HG03064 (cell line): ENCODE results near the gene TEK.
"Not testable (repeated sequence)": the region's sequence is repeated elsewhere in the genome, so short reads cannot be mapped to it uniquely, and the experiment has no call there.

ENCODE experiments used
- ATAC-seq: cut with Tn5 transposase; IDR thresholded peaks from one replicate; pipeline ENCODE4 v1.9.1; 2021; ENCODE audit warnings: low read depth; ENCODE audit not compliant: unreplicated experiment

TEK gene

DNA sequence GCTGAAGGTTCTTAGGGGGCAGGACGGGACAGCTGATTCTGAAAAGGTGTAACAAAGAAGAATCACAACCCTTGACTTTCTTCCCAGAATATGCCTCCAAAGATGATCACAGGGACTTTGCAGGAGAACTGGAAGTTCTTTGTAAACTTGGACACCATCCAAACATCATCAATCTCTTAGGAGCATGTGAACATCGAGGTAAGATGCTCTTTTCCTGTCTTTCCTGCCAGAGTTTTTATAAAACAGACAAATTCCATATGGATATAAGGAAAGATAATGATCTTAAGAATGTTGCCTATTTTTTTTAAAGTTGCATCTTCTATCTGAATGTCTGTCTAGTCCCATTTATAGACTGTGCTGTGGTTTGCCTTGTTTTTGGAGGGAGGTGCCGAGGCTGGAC, 100.0 kb downstream of the TEK start:
- ATAC-seq: no peak

- ATAC-seq: no peak
Measured at GRCh38 chr9:27210588-27210987, 101.6 kb downstream of the TEK start.

- ATAC-seq: no peak
Measured at GRCh38 chr9:27212191-27212590, 103.2 kb downstream of the TEK start.

- ATAC-seq: no peak
Measured at GRCh38 chr9:27212621-27213020, 103.6 kb downstream of the TEK start.

DNA sequence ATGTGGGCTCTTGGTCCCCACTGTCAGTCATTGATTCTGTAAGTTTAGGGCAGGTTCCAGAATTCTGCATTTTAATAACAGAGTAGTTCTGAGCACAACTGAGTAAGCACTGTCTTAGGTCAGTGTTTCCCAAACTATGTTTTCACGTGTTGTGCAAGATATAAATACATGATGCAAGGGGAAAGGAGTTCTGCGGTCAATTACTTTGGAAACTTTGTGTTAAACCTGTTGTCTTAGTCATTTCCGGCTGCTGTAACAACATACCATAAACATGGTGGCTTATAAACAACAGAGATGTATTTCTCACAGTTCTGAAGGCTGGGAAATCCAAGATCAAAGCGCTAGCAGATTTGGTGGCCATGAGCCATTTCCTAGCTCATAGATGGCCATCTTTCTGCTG, 118.2 kb downstream of the TEK start:
- ATAC-seq: no peak

DNA sequence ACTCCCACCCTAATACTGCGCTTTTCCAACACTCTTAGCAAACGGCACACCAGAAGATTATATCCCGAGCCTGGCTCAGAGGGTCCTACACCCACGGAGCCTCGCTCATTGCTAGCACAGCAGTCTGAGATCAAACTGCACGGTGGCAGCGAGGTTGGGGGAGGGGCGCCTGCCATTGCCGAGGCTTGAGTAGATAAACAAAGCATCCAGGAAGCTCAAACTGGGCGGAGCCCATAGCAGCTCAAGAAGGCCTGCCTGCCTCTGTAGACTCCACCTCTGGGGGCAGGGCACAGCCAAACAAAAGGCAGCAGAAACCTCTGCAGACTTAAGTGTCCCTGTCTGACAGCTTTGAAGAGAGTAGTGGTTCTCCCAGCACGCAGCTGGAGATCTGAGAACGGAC, 130.6 kb downstream of the TEK start:
- ATAC-seq: not testable (repeated sequence)

DNA sequence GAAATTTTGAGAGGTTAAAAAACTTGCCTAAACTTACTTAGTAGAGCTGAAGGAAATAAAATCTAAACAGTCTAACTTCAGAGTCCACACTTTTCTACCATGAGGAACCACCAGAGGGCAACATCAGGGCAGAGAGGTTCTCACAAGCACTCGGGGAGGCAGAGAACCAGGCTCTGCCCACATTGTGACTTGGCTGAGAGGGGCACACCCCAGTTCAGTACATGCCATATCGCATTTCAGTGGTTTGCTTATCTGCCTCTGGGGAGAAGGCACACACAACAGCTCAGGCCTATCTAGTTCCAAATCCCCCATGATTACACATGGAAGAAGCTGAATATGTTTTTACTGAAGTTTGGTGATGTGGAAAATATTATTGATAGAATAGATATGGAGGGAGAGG, 138.7 kb downstream of the TEK start:
- peak; percentile 82 for ATAC-seq

- ATAC-seq: no peak
Measured at GRCh38 chr9:27248702-27249101, 139.7 kb downstream of the TEK start.

DNA sequence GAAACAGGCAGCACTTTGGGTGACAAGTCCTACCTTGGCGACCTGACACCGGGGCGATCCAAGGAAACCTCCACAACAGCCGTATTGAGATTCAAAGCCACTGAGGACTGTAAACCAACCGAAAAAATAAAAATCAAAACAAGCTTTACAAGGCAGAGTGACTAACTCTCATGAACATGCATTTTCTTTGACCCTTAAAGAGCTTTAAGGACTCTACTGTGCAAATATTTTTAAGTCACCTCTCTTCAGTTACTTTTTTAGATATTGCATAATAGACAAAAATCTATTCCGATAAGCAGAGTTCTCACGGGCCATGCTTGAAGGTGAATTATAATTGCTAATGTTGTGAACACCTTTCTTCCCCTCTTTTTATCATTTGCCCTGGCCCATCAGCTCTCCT, 149.6 kb downstream of the TEK start:
- ATAC-seq: no peak

DNA sequence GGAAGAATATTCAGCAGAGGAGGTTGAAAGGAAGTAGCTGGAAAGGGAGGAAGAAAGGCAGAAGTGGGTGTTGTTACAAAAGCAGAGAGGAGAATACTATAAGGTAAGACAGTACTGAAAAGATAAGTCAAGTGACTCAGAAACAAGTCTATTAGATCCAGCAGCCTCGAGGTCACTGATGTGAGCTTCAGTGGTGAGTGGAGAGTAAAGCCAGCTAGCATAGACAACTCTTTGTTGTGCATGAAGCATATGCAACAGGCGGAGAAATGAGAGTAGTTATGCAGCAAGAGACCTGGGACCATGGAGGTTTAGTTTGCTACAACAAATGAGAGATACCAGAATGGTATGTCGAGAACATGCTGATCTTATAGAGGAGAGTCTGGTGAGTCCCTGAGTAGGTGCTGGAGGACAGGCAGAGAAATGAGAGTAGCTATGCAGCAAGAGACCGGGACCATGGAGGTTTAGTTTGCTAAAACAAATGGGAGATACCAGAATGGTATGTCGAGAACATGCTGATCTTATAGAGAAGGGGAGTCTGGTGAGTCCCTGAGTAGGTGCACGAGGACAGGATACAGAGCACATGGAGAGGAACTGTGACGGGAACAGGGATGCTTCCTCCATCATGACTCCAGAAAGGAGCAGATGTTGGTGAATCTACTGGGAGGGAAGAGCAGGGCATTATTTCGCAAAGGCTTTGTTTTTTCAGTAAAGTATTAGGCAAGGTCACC, 151.9 kb downstream of the TEK start:
- no peak for ATAC-seq

DNA sequence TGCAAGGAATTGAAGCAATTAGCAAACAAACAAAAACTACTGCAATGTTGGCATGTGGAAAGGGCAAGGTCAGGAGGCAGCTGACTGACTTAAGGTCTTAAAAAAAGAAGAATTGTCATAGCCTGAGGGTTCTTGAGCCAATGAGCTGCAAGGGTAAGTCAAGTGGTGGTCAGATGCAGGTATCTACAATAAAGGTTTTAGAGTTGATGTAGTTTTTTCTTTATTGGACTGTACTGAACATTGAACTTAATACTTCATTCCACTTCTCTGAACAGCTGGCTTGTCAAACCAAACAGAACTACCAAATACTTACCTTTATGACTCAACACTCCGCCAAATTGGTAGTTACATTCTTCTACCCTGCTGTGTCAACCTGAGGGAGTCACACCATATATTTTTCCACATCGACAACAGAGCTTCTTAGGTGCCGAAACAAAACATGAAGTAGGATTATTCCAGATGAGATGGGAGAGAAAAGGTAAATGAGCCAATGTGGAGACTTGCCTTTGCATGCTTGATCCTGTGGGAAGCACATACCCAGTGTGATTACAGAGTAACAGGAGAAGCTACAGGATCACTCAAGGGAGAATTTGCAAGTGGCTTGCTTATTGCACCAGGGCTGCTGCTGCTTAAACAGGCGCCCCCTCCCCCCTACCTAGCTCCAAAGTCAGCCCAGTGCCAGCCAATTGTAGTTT, 152.6 kb downstream of the TEK start:
- no peak for ATAC-seq

GRCh38 chr9:27272103-27272502, 163.1 kb downstream of the TEK start:
- ATAC-seq: no peak

DNA sequence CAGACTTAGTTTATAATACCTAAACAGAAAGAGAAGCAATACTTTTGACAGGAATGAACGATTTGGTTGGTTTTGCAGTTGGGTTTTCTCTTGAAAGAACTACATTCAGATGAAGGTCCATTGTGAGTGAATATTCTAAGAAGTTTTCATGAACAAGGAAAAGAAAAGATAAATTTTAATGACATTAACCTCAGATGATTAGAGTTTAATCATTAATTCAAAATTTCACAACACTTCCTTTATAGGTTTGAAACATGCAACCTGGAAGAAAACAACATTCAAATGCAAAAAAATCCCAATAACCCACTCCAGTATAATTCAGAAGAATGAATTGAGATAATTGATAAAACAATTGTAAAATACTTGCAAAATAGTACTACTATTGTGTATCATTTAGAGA, 164.2 kb downstream of the TEK start:
- ATAC-seq: no peak

DNA sequence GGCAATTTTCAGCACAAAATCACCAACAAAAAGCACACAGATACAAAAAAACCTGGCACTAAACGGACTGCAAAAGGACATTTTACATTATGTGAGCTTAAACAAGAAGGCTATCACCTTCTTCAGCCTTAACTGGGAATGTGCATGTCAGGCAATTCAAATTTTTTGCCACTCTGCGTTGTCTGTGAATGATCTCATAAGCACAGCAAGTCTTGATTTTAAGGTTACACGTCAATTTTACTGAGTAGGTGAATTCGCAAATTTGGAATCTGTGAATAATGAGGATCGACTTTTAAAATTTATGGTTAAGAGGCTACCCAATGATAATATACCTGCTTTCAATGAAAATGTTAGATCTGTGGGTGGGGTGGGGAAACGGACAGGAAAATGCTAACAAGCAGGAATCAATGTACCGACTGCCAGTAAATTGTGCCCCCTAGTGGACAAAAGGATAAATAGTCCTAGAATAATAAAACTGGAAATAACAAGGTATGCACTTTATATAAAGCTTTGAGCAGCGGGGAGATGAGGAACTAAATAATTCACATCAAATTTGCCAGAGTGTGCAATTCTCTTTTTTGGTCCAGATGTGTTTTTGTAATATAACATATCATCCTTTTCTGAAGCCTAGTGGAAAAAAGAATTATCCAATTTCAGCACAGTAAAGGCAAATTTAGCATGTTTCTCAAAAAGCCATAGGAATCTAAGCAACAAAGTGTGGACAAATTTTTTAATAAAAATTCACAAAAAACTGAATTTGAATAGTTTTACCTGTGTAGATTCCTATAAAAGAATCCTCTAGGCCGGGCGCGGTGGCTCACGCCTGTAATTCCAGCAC, 167.4 kb downstream of the TEK start:
- no peak for ATAC-seq

GRCh38 chr9:27278374-27278773, 169.3 kb downstream of the TEK start:
- no peak for ATAC-seq

GRCh38 chr9:27279611-27280010, 170.6 kb downstream of the TEK start:
- ATAC-seq: no peak
